Naive B cell (primary cell): ENCODE data around the gene CD80. TPM values are rescaled to one million over a fixed set of nuclear protein-coding genes. Genes with fewer than 3 reads are reported as not detected.

Experiments used
- ATAC-seq, 2 donors: fragments of 150-1000 bp; cut with Tn5 transposase; 2 replicates each; pipeline ENCODE4 v1.10.0; 2021; ENCODE audit warnings: low read depth in 2 of 2, mild to moderate bottlenecking in 2 of 2, moderate library complexity in 2 of 2
- DNase-seq: peaks from one replicate; pipeline ENCODE4 v3.0.0; 2022
- H3K27ac Mint-ChIP-seq, 6 donors: one replicate each; pipeline ENCODE4 v1.8.0; 2020 to 2022; ENCODE audit warnings: mild to moderate bottlenecking in 6 of 6, mixed read lengths in 6 of 6, moderate library complexity in 5 of 6, inconsistent platforms in 2 of 6
- H3K27me3 Mint-ChIP-seq, 3 donors: one replicate each; pipeline ENCODE4 v1.8.0; 2021 to 2022; ENCODE audit warnings: mixed read lengths in 3 of 3, mild to moderate bottlenecking in 1 of 3
- H3K36me3 Mint-ChIP-seq, 2 donors: one replicate each; pipeline ENCODE4 v1.8.0; 2020 to 2022; ENCODE audit warnings: mixed read lengths in 2 of 2, inconsistent platforms in 1 of 2, mild to moderate bottlenecking in 1 of 2
- H3K4me1 Mint-ChIP-seq, 3 donors: one replicate each; pipeline ENCODE4 v1.8.0; 2020 to 2022; ENCODE audit warnings: mixed read lengths in 3 of 3, inconsistent platforms in 1 of 3, mild to moderate bottlenecking in 1 of 3, moderate library complexity in 1 of 3
- H3K4me3 Mint-ChIP-seq, 8 donors: one replicate each; pipeline ENCODE4 v1.8.0; 2020 to 2022; ENCODE audit warnings: mild to moderate bottlenecking in 8 of 8, mixed read lengths in 8 of 8, moderate library complexity in 8 of 8, inconsistent platforms in 2 of 8
- H3K9me3 Mint-ChIP-seq, 7 donors: one replicate each; pipeline ENCODE4 v1.8.0; 2020 to 2022; ENCODE audit warnings: mixed read lengths in 7 of 7, mild to moderate bottlenecking in 5 of 7, inconsistent platforms in 2 of 7, moderate library complexity in 1 of 7
- polyA plus RNA-seq, 6 donors: library from polyadenylated mRNA; unstranded; fragments of 300-500 nt; fragmentation: Illumina TruSeq; gene quantifications; one replicate each; pipeline ENCODE4 v1.2.3, GENCODE V29; 2021; ENCODE audit warnings: low read depth in 6 of 6

Gene CD80
- polyA plus RNA-seq, 6 donors from 2014 or later: 0.60 to 1.1 (median 0.94) TPM; not detected in 1

DNA sequence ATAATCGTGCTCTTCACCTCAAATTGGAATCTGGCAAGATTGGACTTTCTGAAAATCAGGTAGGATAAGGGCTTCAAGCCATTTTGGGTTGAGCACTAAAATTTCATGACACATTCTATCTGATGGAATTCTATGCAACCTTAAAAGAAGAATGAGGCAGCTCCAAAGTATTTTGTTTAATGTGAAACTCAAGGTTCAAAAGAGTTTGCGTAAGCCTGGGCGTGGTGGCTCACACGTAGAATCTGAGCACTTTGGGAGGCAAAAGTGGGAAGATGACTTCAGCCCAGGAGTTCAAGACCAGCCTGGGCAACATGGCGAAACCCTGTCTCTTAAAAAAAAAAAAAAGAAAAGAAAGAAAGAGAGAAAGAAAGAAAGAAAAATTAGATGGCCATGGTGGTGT is 34.7 kb upstream of the CD80 start:
- ATAC-seq: no peak
- H3K4me1 Mint-ChIP-seq: peaks cover 1 to 11% (median 9%) of the 10 kb centered on the region in 3 donors

DNA sequence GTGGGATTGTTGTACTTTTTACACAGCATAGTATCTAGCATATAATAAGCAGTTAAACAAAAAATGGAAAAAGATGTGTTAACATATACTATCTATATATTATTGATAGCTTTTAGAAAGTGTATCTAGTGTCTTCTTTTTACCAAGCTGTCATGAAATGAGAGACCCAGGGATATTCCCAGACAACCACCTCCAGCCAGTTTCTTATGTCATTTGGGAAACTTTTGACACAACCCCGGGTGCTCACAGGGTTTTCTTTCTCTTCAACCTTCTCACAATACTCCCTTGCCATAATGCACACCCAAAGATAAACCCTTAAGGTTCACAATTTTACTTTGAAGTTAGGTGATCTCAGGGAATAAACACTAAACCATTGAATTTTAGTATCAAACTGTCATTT is 33.4 kb upstream of the CD80 start:
- Mint-ChIP-seq H3K27me3 (no peaks in the 10 kb centered on the region), H3K27ac (peak overlapping the region in 1 of 6 donors; percentile 1), H3K36me3 (peaks cover 12 to 13% of the 10 kb centered on the region in 2 donors), H3K4me3 (no peak overlapping the region), H3K9me3 (peaks cover 0 to 2% (median 0%) of the 10 kb centered on the region in 7 donors), H3K4me1 (peaks cover 12 to 23% (median 21%) of the 10 kb centered on the region in 3 donors)
- ATAC-seq: no peak
- no peak for DNase-seq

More for the DNA sequence above, 34.7 kb upstream of the CD80 start:
- Mint-ChIP-seq H3K27me3 (no peaks in the 10 kb centered on the region), H3K27ac (peak overlapping the region in 1 of 6 donors; percentile 58), H3K4me3 (no peak overlapping the region), H3K9me3 (peaks cover 0 to 2% (median 0%) of the 10 kb centered on the region in 7 donors), H3K36me3 (peaks cover 12% of the 10 kb centered on the region in 2 donors)
- DNase-seq: no peak

- ATAC-seq: no peak
- no peak overlapping the region for H3K27ac Mint-ChIP-seq
- H3K4me3 Mint-ChIP-seq: no peak overlapping the region
- H3K4me1 Mint-ChIP-seq: peaks cover 21 to 30% (median 28%) of the 10 kb centered on the region in 3 donors
- H3K36me3 Mint-ChIP-seq: peaks cover 13 to 19% of the 10 kb centered on the region in 2 donors
- DNase-seq: no peak
- H3K9me3 Mint-ChIP-seq: peaks cover 0 to 2% (median 0%) of the 10 kb centered on the region in 7 donors
- H3K27me3 Mint-ChIP-seq: no peaks in the 10 kb centered on the region
Observed at GRCh38 chr3:119590706-119591105, 31.3 kb upstream of the CD80 start.

DNA sequence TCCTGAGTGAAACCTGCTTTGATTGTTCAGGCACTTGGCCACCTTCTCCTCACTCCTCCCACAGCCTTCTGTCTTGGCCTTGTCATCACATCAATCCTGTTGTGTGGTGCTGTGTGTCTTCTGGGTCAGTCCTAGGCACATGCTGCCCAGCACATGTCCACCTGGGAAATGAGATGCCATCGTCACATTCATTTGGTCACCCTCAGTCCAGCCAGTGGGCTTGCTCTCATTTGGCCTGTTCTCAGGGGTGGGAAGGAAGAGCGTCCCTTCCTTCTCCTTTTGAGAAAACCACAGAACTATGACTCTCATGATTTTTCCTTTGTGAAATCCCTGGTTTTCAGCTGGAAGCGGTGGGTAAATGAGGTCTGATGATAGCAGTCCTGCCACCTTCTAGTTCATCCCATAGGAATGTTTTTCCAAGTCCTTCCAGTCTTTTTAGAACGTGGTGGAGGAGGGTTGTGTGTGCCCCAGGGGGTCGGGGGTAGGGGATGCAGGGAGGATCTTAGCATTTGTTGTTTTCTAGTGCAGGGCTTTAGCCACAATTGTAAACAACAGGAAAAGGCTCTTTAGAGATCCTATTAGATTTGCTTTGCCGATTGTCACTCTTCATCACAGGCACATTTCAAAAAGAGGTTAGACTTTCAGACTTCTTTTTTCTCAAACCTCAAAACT is 29.8 kb upstream of the CD80 start:
- peaks cover 0 to 2% (median 0%) of the 10 kb centered on the region in 7 donors for H3K9me3 Mint-ChIP-seq
- peak overlapping the region in 2 of 6 donors; percentile 7 to 23 for H3K27ac Mint-ChIP-seq
- H3K27me3 Mint-ChIP-seq: no peaks in the 10 kb centered on the region
- DNase-seq (no peak), ATAC-seq (no peak)
- H3K4me3 Mint-ChIP-seq: peak overlapping the region in 2 of 8 donors; percentile 34 to 36
- peaks cover 21 to 30% (median 26%) of the 10 kb centered on the region in 3 donors for H3K4me1 Mint-ChIP-seq
- peaks cover 13 to 19% of the 10 kb centered on the region in 2 donors for H3K36me3 Mint-ChIP-seq

DNA sequence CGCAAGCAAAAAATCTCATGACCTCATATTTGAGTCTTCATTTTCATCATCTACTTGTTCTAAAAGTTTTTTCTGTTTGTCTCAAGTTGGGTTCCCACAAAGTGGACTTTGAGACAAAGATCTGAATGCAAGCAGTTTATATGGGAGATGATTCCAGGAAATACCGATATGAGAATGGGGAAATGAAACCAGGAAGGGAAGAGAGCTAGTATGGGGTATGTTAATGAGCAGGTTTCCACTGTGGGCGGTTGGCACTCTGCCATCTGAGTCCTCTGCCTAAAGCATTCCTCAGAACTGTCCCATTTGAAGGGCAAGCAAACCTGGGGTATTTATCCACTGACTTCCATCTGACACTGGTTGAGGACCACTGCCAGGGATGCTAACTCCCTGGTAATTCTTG is 28.7 kb upstream of the CD80 start:
- H3K36me3 Mint-ChIP-seq: peaks cover 13 to 19% of the 10 kb centered on the region in 2 donors
- H3K27me3 Mint-ChIP-seq: no peaks in the 10 kb centered on the region
- peaks cover 0 to 2% (median 0%) of the 10 kb centered on the region in 7 donors for H3K9me3 Mint-ChIP-seq
- peaks cover 21 to 30% (median 26%) of the 10 kb centered on the region in 3 donors for H3K4me1 Mint-ChIP-seq
- peak overlapping the region in 3 of 6 donors; percentile 8 to 90 (median 31) for H3K27ac Mint-ChIP-seq
- H3K4me3 Mint-ChIP-seq: peak overlapping the region in 5 of 8 donors; percentile 10 to 68 (median 32)
- ATAC-seq: peak; percentile 45 to 52
- DNase-seq: peak; percentile 28

DNA sequence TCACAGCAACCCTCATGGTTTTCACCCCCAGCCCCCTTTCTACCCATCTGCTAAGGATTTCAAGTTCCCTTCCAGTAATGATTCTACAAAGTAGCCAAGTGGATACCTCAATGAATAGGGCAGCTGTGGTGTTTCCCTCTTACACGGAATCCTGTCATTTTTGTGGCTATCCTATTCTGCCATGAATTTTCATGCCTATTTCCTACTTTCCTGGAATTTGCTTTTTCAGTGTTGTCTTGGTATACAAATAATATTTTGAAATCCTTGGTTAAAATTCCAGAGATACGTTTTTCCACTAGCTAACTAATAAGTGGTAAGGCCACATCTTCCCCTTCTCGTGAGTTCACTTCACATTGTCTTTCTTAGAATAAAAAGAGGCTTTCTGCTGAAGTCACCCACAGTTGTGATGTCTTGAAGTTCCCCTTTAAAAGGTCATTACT is 27.3 kb upstream of the CD80 start:
- Mint-ChIP-seq H3K27me3 (no peaks in the 10 kb centered on the region), H3K27ac (peak overlapping the region in 3 of 6 donors; percentile 8 to 82 (median 24)), H3K9me3 (peaks cover 0 to 2% (median 0%) of the 10 kb centered on the region in 7 donors), H3K4me1 (peaks cover 28 to 30% (median 30%) of the 10 kb centered on the region in 3 donors), H3K36me3 (peaks cover 13 to 19% of the 10 kb centered on the region in 2 donors), H3K4me3 (no peak overlapping the region)
- DNase-seq: no peak
- no peak for ATAC-seq

DNA sequence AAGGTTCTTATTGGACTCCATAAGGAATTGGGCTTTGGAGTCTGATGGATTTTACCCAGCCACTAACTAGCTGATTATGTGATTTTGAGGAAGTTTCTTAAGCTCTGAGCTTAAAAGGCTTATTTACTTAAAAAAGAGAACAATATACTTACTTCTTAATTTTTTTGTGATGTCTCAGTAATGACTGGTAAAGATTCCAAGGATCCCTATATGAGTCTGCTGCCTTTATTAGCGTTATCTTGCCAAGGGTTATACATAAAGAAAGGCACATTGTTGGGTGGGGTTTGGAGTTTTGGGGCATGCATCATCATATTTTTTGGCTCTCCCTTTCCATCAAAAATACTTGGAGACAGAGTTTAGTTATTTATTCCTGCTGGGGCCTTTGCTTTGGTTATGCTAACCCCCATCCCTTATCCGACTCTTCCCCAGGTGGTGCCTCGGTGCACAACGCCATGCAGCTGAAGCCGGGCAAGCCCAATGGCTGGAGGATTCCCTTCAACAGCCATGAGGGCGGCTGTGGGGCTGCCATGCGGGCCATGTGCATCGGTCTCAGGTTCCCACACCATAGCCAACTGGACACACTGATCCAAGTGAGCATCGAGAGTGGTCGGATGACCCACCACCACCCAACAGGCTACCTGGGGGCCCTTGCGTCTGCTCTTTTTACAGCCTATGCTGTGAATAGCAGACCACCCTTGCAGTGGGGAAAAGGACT is 26.6 kb upstream of the CD80 start:
- Mint-ChIP-seq H3K4me1 (peaks cover 30 to 33% (median 31%) of the 10 kb centered on the region in 3 donors), H3K36me3 (peaks cover 13 to 19% of the 10 kb centered on the region in 2 donors), H3K27me3 (no peaks in the 10 kb centered on the region), H3K4me3 (no peak overlapping the region), H3K27ac (peak overlapping the region in 1 of 6 donors; percentile 65), H3K9me3 (peaks cover 0 to 2% (median 0%) of the 10 kb centered on the region in 7 donors)
- ATAC-seq: no peak
- DNase-seq: no peak

- Mint-ChIP-seq H3K4me1 (peaks cover 35 to 38% (median 37%) of the 10 kb centered on the region in 3 donors), H3K9me3 (peaks cover 0 to 2% (median 0%) of the 10 kb centered on the region in 7 donors), H3K4me3 (no peak overlapping the region), H3K36me3 (peaks cover 12 to 17% of the 10 kb centered on the region in 2 donors), H3K27me3 (no peaks in the 10 kb centered on the region), H3K27ac (peak overlapping the region in 1 of 6 donors; percentile 60)
- DNase-seq (no peak), ATAC-seq (no peak)
Observed at GRCh38 chr3:119585208-119585607, 25.8 kb upstream of the CD80 start.

DNA sequence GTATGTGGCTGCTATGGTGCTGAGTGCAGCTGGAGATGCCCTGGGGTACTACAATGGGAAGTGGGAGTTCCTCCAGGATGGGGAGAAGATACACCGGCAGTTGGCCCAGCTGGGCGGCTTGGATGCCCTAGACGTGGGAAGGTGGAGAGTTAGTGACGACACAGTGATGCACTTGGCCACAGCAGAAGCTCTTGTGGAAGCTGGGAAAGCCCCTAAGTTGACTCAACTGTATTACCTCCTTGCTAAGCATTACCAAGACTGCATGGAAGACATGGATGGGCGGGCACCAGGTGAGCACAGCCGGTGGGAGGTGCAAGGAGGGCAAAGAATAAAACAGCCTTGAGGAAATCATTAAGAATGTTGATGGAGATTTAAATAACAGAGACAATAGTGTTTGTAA is 22.8 kb upstream of the CD80 start:
- peak overlapping the region in 1 of 8 donors; percentile 76 for H3K4me3 Mint-ChIP-seq
- H3K27me3 Mint-ChIP-seq: no peaks in the 10 kb centered on the region

GRCh38 chr3:119580067-119580760 is 20.8 kb upstream of the CD80 start:
- Mint-ChIP-seq H3K36me3 (no peaks in the 10 kb centered on the region), H3K4me3 (peak overlapping the region; percentile 92 to 99 (median 99)), H3K4me1 (peaks cover 17 to 25% (median 23%) of the 10 kb centered on the region in 3 donors), H3K27me3 (no peaks in the 10 kb centered on the region), H3K9me3 (no peaks in the 10 kb centered on the region), H3K27ac (peak overlapping the region; percentile 93 to 99 (median 99))
- DNase-seq (peak; percentile 56), ATAC-seq (peak; percentile 75 to 79)

More for the DNA sequence above, 22.8 kb upstream of the CD80 start:
- Mint-ChIP-seq H3K36me3 (peaks cover 0 to 7% of the 10 kb centered on the region in 2 donors), H3K4me1 (peaks cover 17 to 29% (median 24%) of the 10 kb centered on the region in 3 donors), H3K27ac (peak overlapping the region in 3 of 6 donors; percentile 12 to 73 (median 62)), H3K9me3 (no peaks in the 10 kb centered on the region)
- ATAC-seq (no peak), DNase-seq (no peak)

GRCh38 chr3:119579366-119580066 is 20.1 kb upstream of the CD80 start, which contains the start of gene ADPRH:
TSS of gene ADPRH (plus strand) at chr3:119579492. CDS start at chr3:119582170, 2,678 bp downstream.
- DNase-seq (peak; percentile 71), ATAC-seq (peak; percentile 77 to 80)
- Mint-ChIP-seq H3K4me1 (peaks cover 17 to 25% (median 23%) of the 10 kb centered on the region in 3 donors), H3K27me3 (no peaks in the 10 kb centered on the region), H3K36me3 (no peaks in the 10 kb centered on the region), H3K9me3 (no peaks in the 10 kb centered on the region), H3K4me3 (peak within 1 kb of the TSS; percentile 92 to 99 (median 99)), H3K27ac (peak within 1 kb of the TSS; percentile 93 to 99 (median 99))

- DNase-seq (no peak), ATAC-seq (no peak)
- Mint-ChIP-seq H3K4me1 (peaks cover 11 to 17% (median 14%) of the 10 kb centered on the region in 3 donors), H3K27me3 (no peaks in the 10 kb centered on the region), H3K27ac (no peak overlapping the region), H3K9me3 (no peaks in the 10 kb centered on the region), H3K4me3 (peak overlapping the region in 1 of 8 donors; percentile 31), H3K36me3 (no peaks in the 10 kb centered on the region)
Observed at GRCh38 chr3:119575507-119575906, 16.1 kb upstream of the CD80 start.
